HCT116 (cell line): ENCODE measurements around the gene DDR1. TPM values are rescaled to one million over a fixed set of nuclear protein-coding genes. Genes with fewer than 3 reads are reported as not detected.

Experiments
- ATAC-seq: fragments of 200-7000 bp; cut with Tn5 transposase; 2 replicates; pipeline ENCODE4 v1.9.1; 2020; ENCODE audit warnings: mild to moderate bottlenecking, moderate library complexity
- BruUV-seq: library from RNA; stranded (reverse); fragments of 400-500 nt; replicated peaks from 2 replicates; lab custom pipeline; 2021; lab: Mats Ljungman, UMichigan
- CTCF ChIA-PET: fragments of 300-600 bp; sonication (Branson Sonifier 250); formaldehyde crosslinking; loops from one replicate; lab custom pipeline; 2021; ENCODE audit warnings: antibody characterized with exemption; lab: Charles Lee
- POLR2A ChIA-PET: fragments of 300-600, 350-600 bp; sonication (Branson Sonifier 250); formaldehyde crosslinking; loops from one replicate; lab custom pipeline; 2021; ENCODE audit warnings: antibody characterized with exemption; lab: Charles Lee
- RAD21 ChIA-PET, 2 experiments: fragments of 300-600 bp; sonication (Branson Sonifier 250); formaldehyde crosslinking; loops; one replicate each; lab custom pipeline; 2023; ENCODE audit warnings: low total read pairs in 2 of 2; ENCODE audit not compliant: uncharacterized antibody in 2 of 2, unreplicated experiment in 2 of 2, low non-redundant PET in 1 of 2; lab: Charles Lee
- DNase-seq: peaks from one replicate; pipeline ENCODE4 v3.0.0-alpha.2; 2010; ENCODE audit warnings: low read depth, low spot score
- H2AFZ ChIP-seq: fragments of 200-600 bp; shearing (Covaris generic), sonication (generic); 2 replicates; pipeline ENCODE4 v1.6.1; 2017; ENCODE audit warnings: low read depth, mixed run types, mixed read lengths, antibody characterized with exemption, low read length; ENCODE audit not compliant: poor library complexity, severe bottlenecking
- H3K27ac ChIP-seq: 2 replicates; pipeline ENCODE4 v1.5.1; 2012; ENCODE audit warnings: low read depth, low read length
- H3K27me3 ChIP-seq: fragments of 200-600 bp; sonication (generic); 2 replicates; pipeline ENCODE4 v1.6.1; 2016; ENCODE audit warnings: mixed run types, low read length, mixed read lengths; ENCODE audit not compliant: insufficient read depth
- H3K36me3 ChIP-seq, 2 experiments: fragments of 200-500 bp in 1 of 2; fragments of 200-600 bp in 1 of 2; sonication (Bioruptor generic) in 1 of 2; sonication (generic) in 1 of 2; 2 replicates each; pipeline versions ENCODE4 v1.5.1 to v1.6.1; 2014 to 2016; ENCODE audit warnings: low read length in 2 of 2, inconsistent platforms in 1 of 2, mixed read lengths in 1 of 2, mixed run types in 1 of 2; ENCODE audit not compliant: insufficient read depth in 2 of 2, control insufficient read depth in 1 of 2
- H3K4me1 ChIP-seq, 2 experiments: fragments of 200-600 bp in 1 of 2; sonication (generic) in 1 of 2; 2 replicates each; pipeline versions ENCODE4 v1.5.1 to v1.6.1; 2012 to 2017; ENCODE audit warnings: low read length in 2 of 2, inconsistent platforms in 1 of 2, mild to moderate bottlenecking in 1 of 2, mixed read lengths in 1 of 2, mixed run types in 1 of 2, moderate library complexity in 1 of 2; ENCODE audit not compliant: insufficient read depth in 2 of 2, control insufficient read depth in 1 of 2
- H3K4me2 ChIP-seq: fragments of 200-600 bp; sonication (generic); 2 replicates; pipeline ENCODE4 v1.6.1; 2017; ENCODE audit warnings: mixed run types, low read length, mixed read lengths
- H3K4me3 ChIP-seq, 2 experiments: fragments of 200-600 bp in 1 of 2; sonication (generic) in 1 of 2; replicated peaks in 1 of 2; 2 replicates each; pipeline ENCODE4 v1.5.1; 2011 to 2016; ENCODE audit warnings: low read length in 2 of 2, control low read depth in 1 of 2, low read depth in 1 of 2, mild to moderate bottlenecking in 1 of 2, mixed read lengths in 1 of 2, mixed run types in 1 of 2
- H3K79me2 ChIP-seq: fragments of 200-600 bp; sonication (generic); 2 replicates; pipeline ENCODE4 v1.6.1; 2017; ENCODE audit warnings: mild to moderate bottlenecking, mixed run types, low read length, moderate library complexity, mixed read lengths; ENCODE audit not compliant: insufficient read depth
- H3K9ac ChIP-seq: fragments of 200-600 bp; sonication (generic); 2 replicates; pipeline ENCODE4 v1.6.1; 2016; ENCODE audit warnings: low read length, mixed read lengths
- H3K9me2 ChIP-seq: fragments of 200-600 bp; sonication (generic), shearing (Covaris generic); 2 replicates; pipeline ENCODE4 v1.6.1; 2017; ENCODE audit warnings: mixed run types, mild to moderate bottlenecking, moderate library complexity; ENCODE audit not compliant: insufficient read depth
- H3K9me3 ChIP-seq, 2 experiments: fragments of 200-500 bp in 1 of 2; fragments of 200-600 bp in 1 of 2; sonication (Bioruptor generic) in 1 of 2; sonication (generic) in 1 of 2; 2 replicates each; pipeline ENCODE4 v1.6.1; 2014 to 2017; ENCODE audit warnings: low read length in 2 of 2, mixed read lengths in 2 of 2, inconsistent platforms in 1 of 2, low read depth in 1 of 2, mild to moderate bottlenecking in 1 of 2, mixed run types in 1 of 2, moderate library complexity in 1 of 2; ENCODE audit not compliant: control insufficient read depth in 1 of 2, insufficient read depth in 1 of 2
- H4K20me1 ChIP-seq: fragments of 200-600 bp; sonication (generic), shearing (Covaris generic); 2 replicates; pipeline ENCODE4 v1.6.1; 2017; ENCODE audit warnings: mixed run types, mild to moderate bottlenecking, moderate library complexity; ENCODE audit not compliant: insufficient read depth
- CBX3 ChIP-seq: IDR thresholded peaks from 2 replicates; pipeline ENCODE4 v1.6.1; 2012; ENCODE audit warnings: low read depth
- ELF1 ChIP-seq: IDR thresholded peaks from 2 replicates; pipeline ENCODE4 v1.6.1; 2012; ENCODE audit warnings: low read depth, borderline replicate concordance
- FOSL1 ChIP-seq: IDR thresholded peaks from 2 replicates; pipeline ENCODE4 v1.6.1; 2012; ENCODE audit warnings: low read depth
- JUND ChIP-seq: IDR thresholded peaks from 2 replicates; pipeline ENCODE4 v1.6.1; 2012
- MAX ChIP-seq: IDR thresholded peaks from 2 replicates; pipeline ENCODE4 v1.6.1; 2012
- POLR2A ChIP-seq: IDR thresholded peaks from 2 replicates; pipeline ENCODE4 v1.7.0; 2011; ENCODE audit warnings: borderline replicate concordance; ENCODE audit not compliant: insufficient read depth, insufficient read length; ENCODE audit errors: extremely low read depth
- POLR2AphosphoS5 ChIP-seq: IDR thresholded peaks from 2 replicates; pipeline ENCODE4 v1.6.1; 2011; ENCODE audit warnings: mild to moderate bottlenecking, low read depth, low read length, moderate library complexity
- RAD21 ChIP-seq: IDR thresholded peaks from 2 replicates; pipeline ENCODE4 v1.6.1; 2012; ENCODE audit warnings: low read depth, mild to moderate bottlenecking
- REST ChIP-seq: IDR thresholded peaks from 2 replicates; pipeline ENCODE4 v1.6.1; 2012; ENCODE audit warnings: low read depth
- SP1 ChIP-seq: IDR thresholded peaks from 2 replicates; pipeline ENCODE4 v1.6.1; 2012; ENCODE audit warnings: low read depth
- SRF ChIP-seq: IDR thresholded peaks from 2 replicates; pipeline ENCODE4 v1.6.1; 2012; ENCODE audit warnings: low read depth
- TCF7L2 ChIP-seq: IDR thresholded peaks from 2 replicates; pipeline ENCODE4 v1.7.0; 2011; ENCODE audit warnings: borderline replicate concordance, inconsistent platforms; ENCODE audit not compliant: insufficient read depth, insufficient read length; ENCODE audit errors: extremely low read depth
- YY1 ChIP-seq: IDR thresholded peaks from 2 replicates; pipeline ENCODE4 v1.6.1; 2011; ENCODE audit warnings: low read length, low read depth, moderate library complexity, mild to moderate bottlenecking; ENCODE audit not compliant: insufficient replicate concordance; ENCODE audit errors: extremely low read depth
- ZFX ChIP-seq: fragments of 450-650 bp; IDR thresholded peaks from 2 replicates; pipeline ENCODE4 v1.6.1; 2017
- ZNF274 ChIP-seq: fragments of 200-500 bp; sonication (Bioruptor generic); IDR thresholded peaks from 2 replicates; pipeline ENCODE4 v1.6.1; 2014; ENCODE audit warnings: mild to moderate bottlenecking, low read depth, low read length, inconsistent platforms
- intact Hi-C: fragments of 100-400 bp; cut with micrococcal nuclease; formaldehyde crosslinking; loops from 2 replicates; pipeline ENCODE4 v1.10.0; 2022
- total RNA-seq: library from RNA; stranded (reverse); gene quantifications from one replicate; pipeline ENCODE4 v1.2.1, GENCODE V29; 2021; ENCODE audit not compliant: unreplicated experiment

The DDR1 gene
- total RNA-seq, 1 experiment from 2014 or later = 211 TPM

- Histone ChIP-seq H2AFZ (no peak overlapping the region), H3K9me2 (no peaks in the 10 kb centered on the region), H3K79me2 (no peaks in the 10 kb centered on the region), H4K20me1 (no peaks in the 10 kb centered on the region), H3K4me1 (peaks cover 20 to 23% of the 10 kb centered on the region in 2 experiments), H3K4me3 (no peak overlapping the region), H3K4me2 (no peak overlapping the region), H3K27me3 (no peaks in the 10 kb centered on the region), H3K27ac (no peak overlapping the region), H3K9me3 (no peaks in the 10 kb centered on the region), H3K9ac (no peak overlapping the region), H3K36me3 (no peaks in the 10 kb centered on the region)
- CTCF ChIA-PET = interaction anchor here (0.9 to 1.3 kb wide), 2 partner anchors 243 to 251 kb away, joined by 3 to 4 read pairs; no protein-coding TSS in a partner anchor
- DNase-seq (no peak), ATAC-seq (no peak)
- TF ChIP-seq MAX (no peak), ZNF274 (no peak), YY1 (no peak), SP1 (no peak), CBX3 (no peak), JUND (no peak), TCF7L2 (no peak), FOSL1 (no peak), POLR2A (no peak), REST (no peak), SRF (no peak), ELF1 (no peak), RAD21 (no peak), ZFX (no peak), POLR2AphosphoS5 (no peak)
- RAD21 ChIA-PET = no interaction called here
- intact Hi-C loops = no loop called here
- no TSS peak for BruUV-seq
- POLR2A ChIA-PET = no interaction called here
Measured at GRCh38 chr6:30836431-30836866, 47.9 kb upstream of the DDR1 start.
